Caco-2 (cell line): ENCODE data around the gene CNDP1. TPM values are rescaled to one million over a fixed set of nuclear protein-coding genes. Genes with fewer than 3 reads are reported as not detected.
"Not testable (repeated sequence)": the region's sequence is repeated elsewhere in the genome, so short reads cannot be mapped to it uniquely, and the experiment has no call there.

Source experiments
- BruUV-seq: library from RNA; stranded (reverse); fragments of 400-500 nt; replicated peaks from 2 replicates; lab custom pipeline; 2021; lab: Mats Ljungman, UMichigan
- CTCF ChIA-PET: fragments of 300-600 bp; sonication (Branson Sonifier 250); formaldehyde crosslinking; loops from one replicate; lab custom pipeline; 2022; ENCODE audit warnings: antibody characterized with exemption; lab: Charles Lee
- POLR2A ChIA-PET: fragments of 300-600 bp; sonication (Branson Sonifier 250); formaldehyde crosslinking; loops from one replicate; lab custom pipeline; 2022; ENCODE audit warnings: antibody characterized with exemption; lab: Charles Lee
- DNase-seq, 2 experiments: peaks; one replicate each; pipeline versions ENCODE4 v3.0.0 to v3.0.0-alpha.2; 2020 to 2022
- H3K27me3 ChIP-seq: replicated peaks from 2 replicates; pipeline ENCODE4 v1.6.0; 2011; ENCODE audit warnings: low read length; ENCODE audit not compliant: control insufficient read depth, insufficient read depth
- H3K36me3 ChIP-seq: 2 replicates; pipeline ENCODE4 v1.5.1; 2011; ENCODE audit warnings: low read length; ENCODE audit not compliant: control insufficient read depth, insufficient read depth
- H3K4me1 ChIP-seq: fragments of 250-450 bp; sonication (Bioruptor Pico); 2 replicates; pipeline ENCODE4 v1.5.1; 2020; ENCODE audit warnings: mild to moderate bottlenecking
- H3K4me3 ChIP-seq: 2 replicates; pipeline ENCODE4 v1.5.1; 2011; ENCODE audit warnings: low read depth, mild to moderate bottlenecking, control low read depth, low read length
- H3K9me3 ChIP-seq: fragments of 250-450 bp; sonication (Bioruptor Pico); 2 replicates; pipeline ENCODE4 v1.5.1; 2020; ENCODE audit warnings: mild to moderate bottlenecking, moderate library complexity
- H3K27ac Mint-ChIP-seq: one replicate; pipeline ENCODE4 v1.8.0; 2022; ENCODE audit warnings: mixed read lengths; ENCODE audit not compliant: unreplicated experiment
- H3K27me3 Mint-ChIP-seq: one replicate; pipeline ENCODE4 v1.8.0; 2022; ENCODE audit warnings: mixed read lengths; ENCODE audit not compliant: insufficient read depth, unreplicated experiment
- H3K36me3 Mint-ChIP-seq: one replicate; pipeline ENCODE4 v1.8.0; 2022; ENCODE audit warnings: mild to moderate bottlenecking, mixed read lengths; ENCODE audit not compliant: insufficient read depth, unreplicated experiment
- H3K4me1 Mint-ChIP-seq: one replicate; pipeline ENCODE4 v1.8.0; 2022; ENCODE audit warnings: low read depth, mixed read lengths; ENCODE audit not compliant: unreplicated experiment
- H3K4me3 Mint-ChIP-seq: one replicate; pipeline ENCODE4 v1.8.0; 2022; ENCODE audit warnings: mild to moderate bottlenecking, moderate library complexity, mixed read lengths; ENCODE audit not compliant: unreplicated experiment
- H3K9me3 Mint-ChIP-seq: one replicate; pipeline ENCODE4 v1.8.0; 2022; ENCODE audit warnings: mixed read lengths; ENCODE audit not compliant: unreplicated experiment
- CTCF ChIP-seq, 2 experiments: fragments of 200-600 bp in 1 of 2; IDR thresholded peaks; 1 replicate in 1 of 2; 2 replicates in 1 of 2; pipeline versions ENCODE4 v1.5.1 to v1.8.0; 2011 to 2022; ENCODE audit warnings: antibody characterized with exemption in 1 of 2, control low read depth in 1 of 2, inconsistent platforms in 1 of 2, low read depth in 1 of 2, low read length in 1 of 2, mild to moderate bottlenecking in 1 of 2, moderate library complexity in 1 of 2; ENCODE audit not compliant: insufficient read depth in 1 of 2, severe bottlenecking in 1 of 2, unreplicated experiment in 1 of 2
- intact Hi-C: fragments of 100-400 bp; cut with micrococcal nuclease; formaldehyde crosslinking; loops from one replicate; pipeline ENCODE4 v1.10.0; 2022; ENCODE audit not compliant: unreplicated experiment
- total RNA-seq: library from RNA; stranded (reverse); gene quantifications from 2 replicates; pipeline ENCODE4 v1.2.3, GENCODE V29; 2022

The CNDP1 gene
- total RNA-seq, 1 experiment from 2014 or later = 0.48 TPM

DNA sequence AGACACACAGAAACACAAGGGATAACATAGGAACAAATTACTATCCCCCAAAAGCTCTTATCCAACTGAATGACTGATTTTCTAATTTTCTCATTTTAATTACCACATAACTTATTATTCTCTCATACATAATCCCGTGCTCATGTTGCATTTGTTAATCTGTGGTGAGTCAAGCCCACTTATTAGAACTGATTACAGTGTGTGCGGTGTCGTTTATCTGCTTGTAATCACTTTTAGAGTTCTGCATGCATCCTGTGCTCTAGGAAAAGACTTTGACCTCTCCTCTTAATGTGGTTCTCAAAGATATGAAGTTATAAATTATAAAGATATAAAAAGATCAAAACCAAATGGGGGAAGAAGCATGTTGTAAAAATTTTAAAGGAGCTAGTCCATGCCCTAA is 29.7 kb downstream of the CNDP1 start:
- CTCF ChIA-PET = no interaction called here
- TF ChIP-seq CTCF (IDR thresholded peaks at IDR 0.05; ENCODE audit: insufficient read depth in 1 of 2, low read depth in 1 of 2, low read length in 1 of 2, severe bottlenecking in 1 of 2, unreplicated experiment in 1 of 2) = no peak
- peaks cover 3% of the 10 kb centered on the region for H3K27me3 Mint-ChIP-seq

DNA sequence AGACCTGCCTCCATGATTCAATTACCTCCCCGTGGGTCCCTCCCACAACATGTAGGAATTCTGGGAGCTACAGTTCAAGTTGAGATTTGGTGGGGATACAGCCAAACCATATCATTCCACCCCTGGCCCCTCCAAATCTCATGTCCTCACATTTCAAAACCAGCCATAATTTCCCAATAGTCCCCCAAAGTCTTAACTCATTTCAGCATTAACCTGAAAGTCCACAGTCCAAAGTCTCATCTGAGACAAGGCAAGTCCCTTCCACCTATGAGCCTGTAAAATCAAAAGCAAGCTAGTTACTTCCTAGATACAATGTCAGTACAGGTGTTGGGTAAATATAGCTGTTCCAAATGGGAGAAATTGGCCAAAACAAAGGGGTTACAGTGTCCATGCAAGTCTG is 30.9 kb downstream of the CNDP1 start:
- H3K36me3 Mint-ChIP-seq, CTCF ChIA-PET, H3K27me3 Mint-ChIP-seq, H3K36me3 ChIP-seq, DNase-seq, H3K9me3 ChIP-seq, H3K4me3 Mint-ChIP-seq, H3K4me3 ChIP-seq, H3K27ac Mint-ChIP-seq, H3K27me3 ChIP-seq, intact Hi-C loops, BruUV-seq, H3K4me1 ChIP-seq, H3K4me1 Mint-ChIP-seq, POLR2A ChIA-PET: not testable (repeated sequence)
- H3K9me3 Mint-ChIP-seq = peaks cover 15% of the 10 kb centered on the region

More for the DNA sequence above, 29.7 kb downstream of the CNDP1 start:
- no TSS peak for BruUV-seq
- Histone ChIP-seq H3K9me3 (no peaks in the 10 kb centered on the region), H3K27me3 (no peaks in the 10 kb centered on the region), H3K36me3 (no peaks in the 10 kb centered on the region), H3K4me1 (0 out of 2 replicates have a peak, but pooled peaks cover 9% of the 10 kb centered on the region), H3K4me3 (no peak overlapping the region)
- Mint-ChIP-seq H3K4me3 (no peak overlapping the region), H3K4me1 (peaks cover 9% of the 10 kb centered on the region), H3K36me3 (peaks cover 4% of the 10 kb centered on the region), H3K9me3 (peaks cover 9% of the 10 kb centered on the region), H3K27ac (no peak overlapping the region)
- DNase-seq = no peak
- intact Hi-C loops = no loop called here
- POLR2A ChIA-PET = no interaction called here

DNA sequence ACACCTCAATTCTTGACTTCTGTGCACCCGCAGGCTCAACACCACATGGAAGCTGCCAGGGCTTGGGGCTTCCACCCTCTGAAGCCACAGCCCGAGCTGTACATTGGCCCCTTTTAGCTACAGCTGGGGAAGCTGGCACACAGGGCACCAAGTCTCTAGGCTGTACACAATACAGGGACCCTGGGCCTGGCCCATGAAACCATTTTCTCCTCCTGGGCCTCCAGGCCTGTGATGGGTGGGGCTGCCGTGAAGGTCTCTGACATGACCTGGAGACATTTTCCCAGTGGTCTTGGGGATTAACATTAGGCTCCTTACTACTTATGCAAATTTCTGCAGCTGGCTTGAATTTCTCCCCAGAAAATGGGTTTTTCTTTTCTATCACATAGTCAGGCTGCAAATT is 31.7 kb downstream of the CNDP1 start:
- H3K4me1 ChIP-seq, H3K36me3 Mint-ChIP-seq, H3K4me3 Mint-ChIP-seq, H3K4me3 ChIP-seq, H3K27me3 ChIP-seq, H3K9me3 ChIP-seq, CTCF ChIA-PET, BruUV-seq, H3K4me1 Mint-ChIP-seq, intact Hi-C loops, DNase-seq, POLR2A ChIA-PET, H3K36me3 ChIP-seq, H3K27me3 Mint-ChIP-seq, H3K27ac Mint-ChIP-seq: not testable (repeated sequence)
- H3K9me3 Mint-ChIP-seq = peaks cover 23% of the 10 kb centered on the region

GRCh38 chr18:74567822-74568221 is 33.5 kb downstream of the CNDP1 start:
- no peak for TF ChIP-seq CTCF (IDR thresholded peaks at IDR 0.05; ENCODE audit: insufficient read depth in 1 of 2, low read depth in 1 of 2, low read length in 1 of 2, severe bottlenecking in 1 of 2, unreplicated experiment in 1 of 2)
- Mint-ChIP-seq H3K4me1 (no peaks in the 10 kb centered on the region), H3K4me3 (no peak overlapping the region), H3K27ac (no peak overlapping the region), H3K9me3 (peaks cover 26% of the 10 kb centered on the region), H3K36me3 (peaks cover 4% of the 10 kb centered on the region), H3K27me3 (peaks cover 4% of the 10 kb centered on the region)
- ChIA-PET POLR2A (no interaction called here), CTCF (no interaction called here)
- no peaks in the 10 kb centered on the region for H3K9me3 ChIP-seq
- no peaks in the 10 kb centered on the region for H3K36me3 ChIP-seq
- no peaks in the 10 kb centered on the region for H3K4me1 ChIP-seq
- no peaks in the 10 kb centered on the region for H3K27me3 ChIP-seq
- H3K4me3 ChIP-seq = no peak overlapping the region
- intact Hi-C loops = no loop called here
- no peak for DNase-seq
- no TSS peak for BruUV-seq
